A673 (cell line): ENCODE data around the gene DOK3.

ENCODE experiments used
- EZH2 ChIP-seq: fragments of 200-600 bp; sonication (generic); IDR thresholded peaks from 2 replicates; pipeline ENCODE4 v1.6.1; 2017; ENCODE audit warnings: borderline replicate concordance, low read depth, mild to moderate bottlenecking, mixed read lengths, antibody characterized with exemption, low read length; ENCODE audit not compliant: poor library complexity, severe bottlenecking
- TF ChIP-seq, protein P1 (sequence below): fragments of 300-800, 200-600 bp; sonication (generic); conservative IDR thresholded peaks from 2 replicates; pipeline ENCODE4 v1.5.1; 2017; ENCODE audit warnings: low read depth, mild to moderate bottlenecking, antibody characterized with exemption, low read length, moderate library complexity, mixed read lengths

DNA sequence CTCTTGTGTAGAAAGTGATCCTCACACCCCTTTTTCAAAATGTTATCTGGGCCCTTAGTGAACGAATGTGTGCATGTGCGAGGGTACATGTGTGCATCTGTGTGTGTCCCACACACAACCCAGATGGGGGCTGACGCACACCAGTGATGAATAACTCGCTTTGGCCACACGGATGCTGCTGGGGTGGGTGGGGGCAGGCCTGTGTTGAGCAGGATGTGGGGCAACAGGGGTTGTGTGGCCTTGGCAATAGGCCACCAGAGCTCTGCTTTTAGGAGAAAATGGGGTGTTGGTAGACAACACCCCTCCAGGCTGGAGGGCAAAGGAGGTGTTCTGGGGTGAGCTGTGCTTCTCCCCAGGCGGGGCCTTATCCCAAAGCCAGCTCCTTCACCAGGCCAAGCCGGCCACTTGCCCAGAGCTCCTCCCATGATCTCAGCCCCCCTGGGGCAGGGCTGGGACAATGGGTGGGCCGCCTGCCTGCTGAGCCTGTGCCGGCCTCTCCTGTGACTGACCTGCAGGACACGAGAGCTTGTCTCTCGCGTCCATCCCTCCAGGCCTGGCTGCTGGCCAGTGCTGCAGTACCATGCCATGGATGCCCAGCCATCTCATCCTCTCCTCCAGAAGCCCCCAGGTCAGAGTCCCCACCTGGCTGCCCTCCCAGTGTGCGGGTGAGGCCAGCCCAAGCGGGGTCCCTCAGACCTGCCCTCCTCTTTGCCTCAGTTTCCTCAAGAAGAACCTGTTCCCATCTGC, 37.8 kb downstream of the DOK3 start:
- TF ChIP-seq, protein P1, sequence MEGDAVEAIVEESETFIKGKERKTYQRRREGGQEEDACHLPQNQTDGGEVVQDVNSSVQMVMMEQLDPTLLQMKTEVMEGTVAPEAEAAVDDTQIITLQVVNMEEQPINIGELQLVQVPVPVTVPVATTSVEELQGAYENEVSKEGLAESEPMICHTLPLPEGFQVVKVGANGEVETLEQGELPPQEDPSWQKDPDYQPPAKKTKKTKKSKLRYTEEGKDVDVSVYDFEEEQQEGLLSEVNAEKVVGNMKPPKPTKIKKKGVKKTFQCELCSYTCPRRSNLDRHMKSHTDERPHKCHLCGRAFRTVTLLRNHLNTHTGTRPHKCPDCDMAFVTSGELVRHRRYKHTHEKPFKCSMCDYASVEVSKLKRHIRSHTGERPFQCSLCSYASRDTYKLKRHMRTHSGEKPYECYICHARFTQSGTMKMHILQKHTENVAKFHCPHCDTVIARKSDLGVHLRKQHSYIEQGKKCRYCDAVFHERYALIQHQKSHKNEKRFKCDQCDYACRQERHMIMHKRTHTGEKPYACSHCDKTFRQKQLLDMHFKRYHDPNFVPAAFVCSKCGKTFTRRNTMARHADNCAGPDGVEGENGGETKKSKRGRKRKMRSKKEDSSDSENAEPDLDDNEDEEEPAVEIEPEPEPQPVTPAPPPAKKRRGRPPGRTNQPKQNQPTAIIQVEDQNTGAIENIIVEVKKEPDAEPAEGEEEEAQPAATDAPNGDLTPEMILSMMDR, result no peak
- no peak for TF ChIP-seq EZH2
